Astrocyte (in vitro differentiated cells and primary cell): Measurements from ENCODE around the gene YTHDF1.

ENCODE experiments used
- CTCF ChIP-seq: IDR thresholded peaks from 2 replicates; pipeline ENCODE4 v1.5.1; 2011; ENCODE audit warnings: low read depth, mild to moderate bottlenecking, inconsistent platforms, low read length, moderate library complexity; ENCODE audit not compliant: insufficient read depth
- EZH2 ChIP-seq: IDR thresholded peaks from 2 replicates; pipeline ENCODE4 v1.6.1; 2012; ENCODE audit warnings: mild to moderate bottlenecking, low read length, inconsistent platforms; ENCODE audit not compliant: insufficient read depth

GRCh38 chr20:63239431-63239830, 23.5 kb upstream of the YTHDF1 start:
- no peak for TF ChIP-seq CTCF
- TF ChIP-seq EZH2 = no peak
